H9 (cell line): ENCODE measurements around the gene CYB5A. TPM values are rescaled to one million over a fixed set of nuclear protein-coding genes. Genes with fewer than 3 reads are reported as not detected.

Experiments used
- DNase-seq: peaks from one replicate; pipeline ENCODE4 v3.0.0-alpha.2; 2017
- H2AFZ ChIP-seq: one replicate; pipeline ENCODE4 v1.6.1; 2013; ENCODE audit warnings: mild to moderate bottlenecking, low read length, control low read depth, moderate library complexity
- H2AK5ac ChIP-seq: 2 replicates; pipeline ENCODE4 v1.6.1; 2013; ENCODE audit warnings: low read length, control low read depth, mixed read lengths; ENCODE audit not compliant: insufficient read length
- H2BK120ac ChIP-seq: one replicate; pipeline ENCODE4 v1.6.1; 2013; ENCODE audit warnings: low read depth, mild to moderate bottlenecking, low read length, control low read depth, inconsistent platforms; ENCODE audit not compliant: poor library complexity, severe bottlenecking
- H2BK12ac ChIP-seq: 2 replicates; pipeline ENCODE4 v1.6.1; 2013; ENCODE audit warnings: low read length, control low read depth, mixed read lengths, low read depth; ENCODE audit not compliant: insufficient read length
- H2BK15ac ChIP-seq: 2 replicates; pipeline ENCODE4 v1.6.1; 2013; ENCODE audit warnings: low read depth, low read length, control low read depth
- H2BK20ac ChIP-seq: one replicate; pipeline ENCODE4 v1.6.1; 2013; ENCODE audit warnings: low read depth, mild to moderate bottlenecking, low read length, control low read depth, inconsistent platforms; ENCODE audit not compliant: poor library complexity, severe bottlenecking
- H2BK5ac ChIP-seq: 2 replicates; pipeline ENCODE4 v1.6.1; 2013; ENCODE audit warnings: low read length, control low read depth, mixed read lengths; ENCODE audit not compliant: insufficient read length
- H3K14ac ChIP-seq: 2 replicates; pipeline ENCODE4 v1.6.1; 2013; ENCODE audit warnings: low read length, control low read depth; ENCODE audit not compliant: insufficient read depth
- H3K18ac ChIP-seq: 2 replicates; pipeline ENCODE4 v1.6.1; 2013; ENCODE audit warnings: low read depth, mild to moderate bottlenecking, mixed read lengths, low read length, control low read depth; ENCODE audit not compliant: insufficient read length
- H3K23ac ChIP-seq: 2 replicates; pipeline ENCODE4 v1.6.1; 2013; ENCODE audit warnings: low read length, control low read depth, mixed read lengths, low read depth; ENCODE audit not compliant: insufficient read length
- H3K23me2 ChIP-seq: 2 replicates; pipeline ENCODE4 v1.6.1; 2013; ENCODE audit warnings: low read depth, mild to moderate bottlenecking, mixed read lengths, low read length, control low read depth; ENCODE audit not compliant: insufficient read length, poor library complexity, severe bottlenecking
- H3K27ac ChIP-seq: 2 replicates; pipeline ENCODE4 v1.5.1; 2013; ENCODE audit warnings: low read length, control low read depth, mixed read lengths, low read depth; ENCODE audit not compliant: insufficient read length
- H3K27me3 ChIP-seq: 2 replicates; pipeline ENCODE4 v1.6.1; 2013; ENCODE audit warnings: low read length, control low read depth, inconsistent platforms; ENCODE audit not compliant: insufficient read depth
- H3K4ac ChIP-seq: 2 replicates; pipeline ENCODE4 v1.6.1; 2013; ENCODE audit warnings: low read depth, mild to moderate bottlenecking, control low read depth, inconsistent platforms, low read length, moderate library complexity
- H3K4me1 ChIP-seq: 2 replicates; pipeline ENCODE4 v1.6.1; 2013; ENCODE audit warnings: low read length, control low read depth, inconsistent platforms; ENCODE audit not compliant: insufficient read depth
- H3K4me2 ChIP-seq: 2 replicates; pipeline ENCODE4 v1.6.1; 2013; ENCODE audit warnings: low read length, control low read depth, mixed read lengths; ENCODE audit not compliant: insufficient read length, insufficient read depth
- H3K56ac ChIP-seq: 2 replicates; pipeline ENCODE4 v1.6.1; 2013; ENCODE audit warnings: low read depth, mild to moderate bottlenecking, mixed read lengths, low read length, control low read depth; ENCODE audit not compliant: insufficient read length
- H3K79me1 ChIP-seq: 2 replicates; pipeline ENCODE4 v1.6.1; 2013; ENCODE audit warnings: low read depth, mild to moderate bottlenecking, moderate library complexity, low read length, control low read depth, inconsistent platforms; ENCODE audit not compliant: insufficient read depth, poor library complexity, severe bottlenecking
- H3K79me2 ChIP-seq: 2 replicates; pipeline ENCODE4 v1.6.1; 2013; ENCODE audit warnings: low read length, control low read depth, inconsistent platforms; ENCODE audit not compliant: insufficient read depth
- H3K9ac ChIP-seq: 2 replicates; pipeline ENCODE4 v1.6.1; 2013; ENCODE audit warnings: low read length, control low read depth, mixed read lengths; ENCODE audit not compliant: insufficient read length; ENCODE audit errors: extremely low read depth
- H3K9me3 ChIP-seq: one replicate; pipeline ENCODE4 v1.6.1; 2013; ENCODE audit warnings: low read depth, low read length, inconsistent platforms; ENCODE audit not compliant: control insufficient read depth
- H3T11ph ChIP-seq: one replicate; pipeline ENCODE4 v1.6.1; 2013; ENCODE audit warnings: mild to moderate bottlenecking, low read length, control low read depth, inconsistent platforms
- H4K20me1 ChIP-seq: one replicate; pipeline ENCODE4 v1.6.1; 2013; ENCODE audit not compliant: control insufficient read depth, insufficient read length, insufficient read depth
- H4K5ac ChIP-seq: 2 replicates; pipeline ENCODE4 v1.6.1; 2013; ENCODE audit warnings: low read depth, mild to moderate bottlenecking, mixed read lengths, low read length, control low read depth; ENCODE audit not compliant: insufficient read length
- H4K8ac ChIP-seq: replicated peaks from 2 replicates; pipeline ENCODE4 v1.6.1; 2013; ENCODE audit warnings: low read length, control low read depth, mixed read lengths, low read depth; ENCODE audit not compliant: insufficient read length
- H4K91ac ChIP-seq: 2 replicates; pipeline ENCODE4 v1.6.1; 2013; ENCODE audit warnings: low read depth, mild to moderate bottlenecking, moderate library complexity, mixed read lengths, low read length, control low read depth; ENCODE audit not compliant: insufficient read length
- H3K27ac Mint-ChIP-seq, 3 experiments: 2 replicates in 2 of 3; 3 replicates in 1 of 3; pipeline ENCODE4 v1.8.0; 2020 to 2021; ENCODE audit warnings: mixed read lengths in 3 of 3, mild to moderate bottlenecking in 1 of 3, moderate library complexity in 1 of 3
- H3K27me3 Mint-ChIP-seq: 2 replicates; pipeline ENCODE4 v1.8.0; 2021; ENCODE audit warnings: low read depth, mild to moderate bottlenecking, moderate library complexity, mixed read lengths
- H3K36me3 Mint-ChIP-seq, 3 experiments: 2 replicates in 2 of 3; 3 replicates in 1 of 3; pipeline ENCODE4 v1.8.0; 2020 to 2021; ENCODE audit warnings: low read depth in 3 of 3, mixed read lengths in 3 of 3; ENCODE audit not compliant: insufficient read depth in 1 of 3
- H3K4me1 Mint-ChIP-seq, 2 experiments: 2 replicates each; pipeline ENCODE4 v1.8.0; 2020; ENCODE audit warnings: mixed read lengths in 2 of 2
- H3K4me3 Mint-ChIP-seq, 2 experiments: 2 replicates in 1 of 2; 3 replicates in 1 of 2; pipeline ENCODE4 v1.8.0; 2020 to 2021; ENCODE audit warnings: mild to moderate bottlenecking in 2 of 2, mixed read lengths in 2 of 2, moderate library complexity in 1 of 2
- H3K9me3 Mint-ChIP-seq, 2 experiments: 2 replicates in 1 of 2; 3 replicates in 1 of 2; pipeline ENCODE4 v1.8.0; 2020; ENCODE audit warnings: mild to moderate bottlenecking in 2 of 2, mixed read lengths in 2 of 2, moderate library complexity in 1 of 2
- total RNA-seq: library from RNA; stranded (reverse); gene quantifications from 2 replicates; pipeline ENCODE4 v1.2.1, GENCODE V29; 2021
- TF ChIP-seq, protein P1 (sequence below): fragments of 200-600 bp; sonication (generic); conservative IDR thresholded peaks from 3 replicates; pipeline ENCODE4 v1.8.0; 2021; ENCODE audit warnings: antibody characterized with exemption, mild to moderate bottlenecking

CYB5A gene
- total RNA-seq, 1 experiment from 2014 or later: 93.2 TPM

DNA sequence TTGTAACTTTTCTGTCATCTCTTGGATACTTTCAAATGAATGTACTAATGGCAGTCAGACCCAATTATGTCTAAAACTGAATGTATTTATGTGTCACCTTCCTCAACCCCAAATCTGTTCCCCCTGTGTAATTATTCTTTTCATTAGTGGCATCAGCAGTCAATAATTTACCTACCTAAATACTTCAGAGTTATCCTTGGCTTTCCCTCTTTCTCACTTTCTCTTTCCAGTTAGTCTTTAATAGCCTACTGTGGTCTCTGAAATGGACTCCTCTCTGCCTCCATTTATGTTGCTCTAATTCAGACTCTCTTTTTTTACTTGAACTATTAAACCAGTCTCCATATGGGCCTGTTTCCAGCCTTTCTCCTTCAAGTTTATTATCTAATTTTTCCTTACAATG, 44.9 kb upstream of the CYB5A start:
- H4K8ac ChIP-seq: no peak overlapping the region
- H2BK12ac ChIP-seq: no peak overlapping the region
- no peak overlapping the region for H3K27ac ChIP-seq
- no peaks in the 10 kb centered on the region for H3K23me2 ChIP-seq
- H3T11ph ChIP-seq: no peak overlapping the region
- TF ChIP-seq, protein P1, sequence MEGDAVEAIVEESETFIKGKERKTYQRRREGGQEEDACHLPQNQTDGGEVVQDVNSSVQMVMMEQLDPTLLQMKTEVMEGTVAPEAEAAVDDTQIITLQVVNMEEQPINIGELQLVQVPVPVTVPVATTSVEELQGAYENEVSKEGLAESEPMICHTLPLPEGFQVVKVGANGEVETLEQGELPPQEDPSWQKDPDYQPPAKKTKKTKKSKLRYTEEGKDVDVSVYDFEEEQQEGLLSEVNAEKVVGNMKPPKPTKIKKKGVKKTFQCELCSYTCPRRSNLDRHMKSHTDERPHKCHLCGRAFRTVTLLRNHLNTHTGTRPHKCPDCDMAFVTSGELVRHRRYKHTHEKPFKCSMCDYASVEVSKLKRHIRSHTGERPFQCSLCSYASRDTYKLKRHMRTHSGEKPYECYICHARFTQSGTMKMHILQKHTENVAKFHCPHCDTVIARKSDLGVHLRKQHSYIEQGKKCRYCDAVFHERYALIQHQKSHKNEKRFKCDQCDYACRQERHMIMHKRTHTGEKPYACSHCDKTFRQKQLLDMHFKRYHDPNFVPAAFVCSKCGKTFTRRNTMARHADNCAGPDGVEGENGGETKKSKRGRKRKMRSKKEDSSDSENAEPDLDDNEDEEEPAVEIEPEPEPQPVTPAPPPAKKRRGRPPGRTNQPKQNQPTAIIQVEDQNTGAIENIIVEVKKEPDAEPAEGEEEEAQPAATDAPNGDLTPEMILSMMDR: no peak
- no peaks in the 10 kb centered on the region for H3K9me3 ChIP-seq
- no peak overlapping the region for H2BK20ac ChIP-seq
- H3K4me1 ChIP-seq: no peaks in the 10 kb centered on the region
- no peak overlapping the region for H3K18ac ChIP-seq
- no peak overlapping the region for H2AK5ac ChIP-seq
- peaks cover 11 to 14% of the 10 kb centered on the region in 2 experiments for H3K4me1 Mint-ChIP-seq
- H4K5ac ChIP-seq: no peak overlapping the region
- no peaks in the 10 kb centered on the region for H3K79me1 ChIP-seq
- peaks cover 0 to 2% of the 10 kb centered on the region in 2 experiments; a peak in 2 of 5 replicates for H3K9me3 Mint-ChIP-seq
- H2BK5ac ChIP-seq: no peak overlapping the region
- H3K27me3 ChIP-seq: no peaks in the 10 kb centered on the region
- H3K9ac ChIP-seq: no peak overlapping the region
- no peak overlapping the region for H2BK15ac ChIP-seq
- DNase-seq: no peak
- H2AFZ ChIP-seq: no peak overlapping the region
- H4K91ac ChIP-seq: no peak overlapping the region
- no peak overlapping the region for H3K23ac ChIP-seq
- H3K79me2 ChIP-seq: no peaks in the 10 kb centered on the region
- H3K4me2 ChIP-seq: no peak overlapping the region
- no peak overlapping the region for H3K56ac ChIP-seq
- H3K14ac ChIP-seq: no peak overlapping the region
- H3K4me3 Mint-ChIP-seq: no peak overlapping the region
- H4K20me1 ChIP-seq: no peaks in the 10 kb centered on the region
- H3K27me3 Mint-ChIP-seq: no peaks in the 10 kb centered on the region
- no peak overlapping the region for H2BK120ac ChIP-seq
- H3K27ac Mint-ChIP-seq: no peak overlapping the region
- no peak overlapping the region for H3K4ac ChIP-seq
- no peaks in the 10 kb centered on the region for H3K36me3 Mint-ChIP-seq
